Stimulated activated effector memory CD8-positive, alpha-beta T cell treated with anti-CD3 and anti-CD28 coated beads, Interleukin-12 subunit alpha, Interleukin-12 subunit beta, amount 100 ng/mL, for 72 hours (primary cell): ENCODE measurements around the gene CFAP221.
A peak's percentile ranks its signal among the peaks of the same experiment; 100 is the strongest.

ENCODE experiments used
- ATAC-seq: fragments of 150-1000 bp; cut with Tn5 transposase; 2 replicates; pipeline ENCODE4 v1.10.0; 2021
- DNase-seq, 2 donors: peaks; one replicate each; pipeline ENCODE4 v3.0.0; 2021 to 2022; ENCODE audit warnings: low spot score in 2 of 2
- H3K27ac Mint-ChIP-seq: one replicate; pipeline ENCODE4 v1.8.0; 2022; ENCODE audit warnings: mild to moderate bottlenecking, mixed read lengths
- H3K36me3 Mint-ChIP-seq: one replicate; pipeline ENCODE4 v1.8.0; 2022; ENCODE audit warnings: mild to moderate bottlenecking, mixed read lengths
- H3K4me1 Mint-ChIP-seq: one replicate; pipeline ENCODE4 v1.8.0; 2022; ENCODE audit warnings: mixed read lengths
- H3K4me3 Mint-ChIP-seq: one replicate; pipeline ENCODE4 v1.8.0; 2022; ENCODE audit warnings: mild to moderate bottlenecking, mixed read lengths
- H3K9me3 Mint-ChIP-seq: one replicate; pipeline ENCODE4 v1.8.0; 2022; ENCODE audit warnings: mixed read lengths

Gene CFAP221

DNA sequence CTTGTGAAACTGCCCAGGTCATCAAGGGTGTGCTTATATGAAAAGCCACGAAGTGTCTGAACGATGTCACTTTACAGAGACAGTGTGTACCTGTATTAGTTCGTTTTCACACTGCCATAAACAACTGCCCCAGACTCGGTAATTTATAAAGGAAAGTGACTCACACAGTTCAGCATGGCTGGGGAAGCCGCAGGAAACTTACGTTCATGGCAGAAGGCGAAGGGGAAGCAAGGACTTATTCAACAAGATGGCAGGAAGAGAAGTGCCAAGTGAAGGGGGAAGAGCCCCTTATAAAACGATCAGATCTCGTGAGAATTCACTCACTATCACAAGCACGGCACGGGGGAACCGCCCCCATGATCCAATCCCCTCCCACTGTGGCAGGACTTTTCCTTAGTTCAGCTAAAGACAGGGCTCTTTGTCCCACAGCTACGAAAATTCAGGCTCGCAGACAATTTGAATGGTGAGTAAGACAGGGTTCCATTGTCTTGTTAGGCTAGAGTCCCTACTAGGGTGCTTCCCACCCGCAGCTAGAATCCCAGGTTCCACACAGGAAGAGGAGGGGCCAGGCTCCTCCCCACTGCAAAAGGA is 154.9 kb downstream of the CFAP221 start:
- Mint-ChIP-seq H3K27ac (no peak overlapping the region), H3K4me1 (peaks cover 15% of the 10 kb centered on the region), H3K36me3 (peaks cover under 1% of the 10 kb centered on the region), H3K4me3 (no peak overlapping the region), H3K9me3 (no peaks in the 10 kb centered on the region)
- no peak for ATAC-seq
- no peak for DNase-seq

DNA sequence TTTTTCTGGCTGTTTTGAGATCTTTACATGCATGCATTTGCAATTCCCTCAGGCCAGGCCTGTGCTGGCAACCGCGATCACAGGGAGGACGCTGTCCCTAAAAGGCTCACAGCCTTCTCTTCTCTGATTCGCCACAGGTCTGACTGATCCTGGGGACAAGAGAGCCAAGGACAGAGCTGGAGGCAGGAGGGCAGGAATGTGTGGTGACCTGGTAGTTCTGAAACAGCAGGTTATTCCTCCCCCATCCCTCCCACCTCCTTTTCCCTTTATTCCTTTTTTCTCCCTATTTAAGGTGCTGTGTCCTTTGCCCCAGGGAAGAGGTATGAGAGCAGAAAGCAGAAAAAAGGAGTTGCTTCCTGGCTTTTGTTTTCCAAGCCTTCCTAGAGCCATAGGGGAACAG is 156.6 kb downstream of the CFAP221 start:
- Mint-ChIP-seq H3K4me3 (no peak overlapping the region), H3K27ac (no peak overlapping the region), H3K9me3 (no peaks in the 10 kb centered on the region), H3K36me3 (peaks cover 5% of the 10 kb centered on the region), H3K4me1 (peaks cover 28% of the 10 kb centered on the region)
- ATAC-seq, result no peak
- no peak for DNase-seq

DNA sequence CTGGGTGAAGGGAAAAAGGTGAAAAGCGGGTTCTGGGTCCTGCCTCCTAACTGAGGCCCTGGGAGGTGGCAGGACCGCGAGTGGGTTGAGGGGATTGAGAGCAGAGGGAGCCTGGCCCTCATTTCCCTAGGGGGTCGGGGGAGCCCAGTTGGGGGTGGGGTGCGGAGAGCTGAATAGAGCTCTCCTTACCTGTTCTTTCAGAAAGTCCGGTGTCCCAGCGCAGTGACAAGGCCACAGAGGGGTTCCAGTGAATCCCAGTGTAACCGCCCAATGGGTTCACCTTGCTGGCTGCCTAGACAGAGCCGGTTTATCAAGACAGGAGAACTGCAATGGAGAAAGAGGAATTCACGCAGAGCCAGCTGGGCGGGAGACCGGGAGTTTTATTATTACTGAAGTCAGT is 157.1 kb downstream of the CFAP221 start:
- Mint-ChIP-seq H3K36me3 (peaks cover 5% of the 10 kb centered on the region), H3K4me3 (no peak overlapping the region), H3K27ac (no peak overlapping the region), H3K4me1 (peaks cover 28% of the 10 kb centered on the region), H3K9me3 (no peaks in the 10 kb centered on the region)
- no peak for ATAC-seq
- no peak for DNase-seq

- DNase-seq (no peak), ATAC-seq (no peak)
- H3K27ac Mint-ChIP-seq, result no peak overlapping the region
- peaks cover 5% of the 10 kb centered on the region for H3K36me3 Mint-ChIP-seq
- peaks cover 30% of the 10 kb centered on the region for H3K4me1 Mint-ChIP-seq
- H3K4me3 Mint-ChIP-seq, result peak overlapping the region; percentile 53
- H3K9me3 Mint-ChIP-seq, result no peaks in the 10 kb centered on the region
Measured at GRCh38 chr2:119702203-119702917, 158.1 kb downstream of the CFAP221 start.

DNA sequence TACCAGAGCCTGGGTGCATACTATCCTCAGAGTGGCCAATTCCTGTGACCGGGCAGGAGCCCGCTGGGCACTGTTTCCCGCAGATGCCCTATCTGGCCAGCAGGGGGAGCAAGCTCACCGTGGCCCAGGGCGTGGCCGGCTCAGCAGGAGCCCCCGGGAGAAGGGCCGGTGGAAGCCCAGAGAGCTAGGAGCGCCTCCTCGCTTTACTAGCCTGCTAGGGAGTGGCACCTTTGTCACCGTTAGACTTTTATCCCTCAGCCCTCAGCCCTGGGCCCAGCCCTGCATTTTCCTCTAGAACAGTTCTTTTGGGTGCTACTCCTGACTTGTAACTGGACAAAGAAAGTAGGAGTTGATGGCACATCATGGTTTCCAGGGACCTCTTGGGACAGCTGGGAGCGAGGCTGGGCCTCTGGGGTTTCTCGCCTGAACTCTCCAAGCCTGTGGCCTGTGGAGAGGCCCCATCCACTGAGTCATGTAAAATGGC is 158.7 kb downstream of the CFAP221 start:
- Mint-ChIP-seq H3K4me1 (peaks cover 36% of the 10 kb centered on the region), H3K4me3 (peak overlapping the region; percentile 53), H3K36me3 (peaks cover 5% of the 10 kb centered on the region), H3K27ac (peak overlapping the region; percentile 91), H3K9me3 (no peaks in the 10 kb centered on the region)
- ATAC-seq, result peak; percentile 78
- peak; percentile 70 to 83 for DNase-seq

GRCh38 chr2:119703526-119703925 is 159.3 kb downstream of the CFAP221 start:
- H3K4me3 Mint-ChIP-seq, result peak overlapping the region; percentile 53
- ATAC-seq, result no peak
- H3K4me1 Mint-ChIP-seq, result peaks cover 38% of the 10 kb centered on the region
- peaks cover 5% of the 10 kb centered on the region for H3K36me3 Mint-ChIP-seq
- no peaks in the 10 kb centered on the region for H3K9me3 Mint-ChIP-seq
- H3K27ac Mint-ChIP-seq, result peak overlapping the region; percentile 91
- DNase-seq, result no peak

- no peaks in the 10 kb centered on the region for H3K9me3 Mint-ChIP-seq
- peaks cover 5% of the 10 kb centered on the region for H3K36me3 Mint-ChIP-seq
- peak overlapping the region; percentile 53 for H3K4me3 Mint-ChIP-seq
- peak; percentile 85 for ATAC-seq
- peak overlapping the region; percentile 91 for H3K27ac Mint-ChIP-seq
- DNase-seq, result peak; percentile 17 to 68
- H3K4me1 Mint-ChIP-seq, result peaks cover 38% of the 10 kb centered on the region
Measured at GRCh38 chr2:119704670-119705120, 160.4 kb downstream of the CFAP221 start.

GRCh38 chr2:119706221-119706620 is 162.0 kb downstream of the CFAP221 start:
- H3K4me1 Mint-ChIP-seq, result peaks cover 38% of the 10 kb centered on the region
- H3K36me3 Mint-ChIP-seq, result peaks cover 5% of the 10 kb centered on the region
- no peak overlapping the region for H3K27ac Mint-ChIP-seq
- no peaks in the 10 kb centered on the region for H3K9me3 Mint-ChIP-seq
- ATAC-seq (no peak), DNase-seq (no peak)
- H3K4me3 Mint-ChIP-seq, result no peak overlapping the region
